ENCODE results near the gene DNAJB8.

Gene DNAJB8

GRCh38 chr3:128457937-128458336 is 8.8 kb downstream of the DNAJB8 start:
- DNase-seq (ENCODE audit: low read depth): no peak
- no peak overlapping the region for H3K4me3 ChIP-seq (ENCODE audit: low read depth, low read length)
- in situ Hi-C loops (cut with HindIII; ENCODE audit: low sequenced_read_pairs): no loop called here
- no peak for TF ChIP-seq CTCF (IDR thresholded peaks at IDR 0.05; ENCODE audit: low read depth, low read length, missing control alignments)

- H3K4me3 ChIP-seq (ENCODE audit: low read depth, low read length): no peak overlapping the region
- no peak for DNase-seq (ENCODE audit: low read depth)
- TF ChIP-seq CTCF (IDR thresholded peaks at IDR 0.05; ENCODE audit: low read depth, low read length, missing control alignments): no peak
- in situ Hi-C loops (cut with HindIII; ENCODE audit: low sequenced_read_pairs): no loop called here
These were observed 9.6 kb downstream of the DNAJB8 start for GRCh38 chr3:128456776-128457715.

- in situ Hi-C loops (cut with HindIII; ENCODE audit: low sequenced_read_pairs): no loop called here
- H3K4me3 ChIP-seq (ENCODE audit: low read depth, low read length): no peak overlapping the region
- DNase-seq (ENCODE audit: low read depth): no peak
- no peak for TF ChIP-seq CTCF (IDR thresholded peaks at IDR 0.05; ENCODE audit: low read depth, low read length, missing control alignments)
These were observed 10.6 kb downstream of the DNAJB8 start for GRCh38 chr3:128455786-128456748.

GRCh38 chr3:128455116-128455515 is 11.6 kb downstream of the DNAJB8 start:
- TF ChIP-seq CTCF (IDR thresholded peaks at IDR 0.05; ENCODE audit: low read depth, low read length, missing control alignments): no peak
- in situ Hi-C loops (cut with HindIII; ENCODE audit: low sequenced_read_pairs): no loop called here
- no peak overlapping the region for H3K4me3 ChIP-seq (ENCODE audit: low read depth, low read length)
- DNase-seq (ENCODE audit: low read depth): no peak

- no peak for DNase-seq (ENCODE audit: low read depth)
- in situ Hi-C loops (cut with HindIII; ENCODE audit: low sequenced_read_pairs): no loop called here
- TF ChIP-seq CTCF (IDR thresholded peaks at IDR 0.05; ENCODE audit: low read depth, low read length, missing control alignments): no peak
- H3K4me3 ChIP-seq (ENCODE audit: low read depth, low read length): no peak overlapping the region
These were observed 12.4 kb downstream of the DNAJB8 start for GRCh38 chr3:128454310-128454618.

- no peak for TF ChIP-seq CTCF (IDR thresholded peaks at IDR 0.05; ENCODE audit: low read depth, low read length, missing control alignments)
- in situ Hi-C loops (cut with HindIII; ENCODE audit: low sequenced_read_pairs): no loop called here
- no peak for DNase-seq (ENCODE audit: low read depth)
- no peak overlapping the region for H3K4me3 ChIP-seq (ENCODE audit: low read depth, low read length)
These were observed 13.0 kb downstream of the DNAJB8 start for GRCh38 chr3:128453501-128454309.
